ENCODE data around the gene ZNF716.

Gene ZNF716

GRCh38 chr7:57415730-57416129, 34.2 kb upstream of the ZNF716 start:
- no peak overlapping the region for H3K4me3 ChIP-seq (ENCODE audit: control insufficient read depth, low read depth, low read length)
- TF ChIP-seq CTCF (conservative IDR thresholded peaks at IDR 0.05; ENCODE audit: control insufficient read depth, insufficient read depth, low read depth, low read length): no peak
- DNase-seq (ENCODE audit: low read depth): no peak

- no peak for TF ChIP-seq CTCF (conservative IDR thresholded peaks at IDR 0.05; ENCODE audit: control insufficient read depth, insufficient read depth, low read depth, low read length)
- H3K4me3 ChIP-seq (ENCODE audit: control insufficient read depth, low read depth, low read length): no peak overlapping the region
- no peak for DNase-seq (ENCODE audit: low read depth)
Observed at GRCh38 chr7:57416601-57417358, 33.2 kb upstream of the ZNF716 start.

GRCh38 chr7:57417736-57418135, 32.2 kb upstream of the ZNF716 start:
- no peak overlapping the region for H3K4me3 ChIP-seq (ENCODE audit: control insufficient read depth, low read depth, low read length)
- DNase-seq (ENCODE audit: low read depth): no peak
- no peak for TF ChIP-seq CTCF (conservative IDR thresholded peaks at IDR 0.05; ENCODE audit: control insufficient read depth, insufficient read depth, low read depth, low read length)

- no peak for TF ChIP-seq CTCF (conservative IDR thresholded peaks at IDR 0.05; ENCODE audit: control insufficient read depth, insufficient read depth, low read depth, low read length)
- DNase-seq (ENCODE audit: low read depth): no peak
- no peak overlapping the region for H3K4me3 ChIP-seq (ENCODE audit: control insufficient read depth, low read depth, low read length)
Observed at GRCh38 chr7:57423768-57424167, 26.2 kb upstream of the ZNF716 start.

- no peak for TF ChIP-seq CTCF (conservative IDR thresholded peaks at IDR 0.05; ENCODE audit: control insufficient read depth, insufficient read depth, low read depth, low read length)
- H3K4me3 ChIP-seq (ENCODE audit: control insufficient read depth, low read depth, low read length): no peak overlapping the region
- no peak for DNase-seq (ENCODE audit: low read depth)
Observed at GRCh38 chr7:57424515-57425238, 25.3 kb upstream of the ZNF716 start.

- no peak for DNase-seq (ENCODE audit: low read depth)
- TF ChIP-seq CTCF (conservative IDR thresholded peaks at IDR 0.05; ENCODE audit: control insufficient read depth, insufficient read depth, low read depth, low read length): no peak
- H3K4me3 ChIP-seq (ENCODE audit: control insufficient read depth, low read depth, low read length): no peak overlapping the region
Observed at GRCh38 chr7:57425239-57425944, 24.6 kb upstream of the ZNF716 start.
